ENCODE results near the gene CDH10.

- TF ChIP-seq CTCF (IDR thresholded peaks at IDR 0.05 in 2 of 3, conservative IDR thresholded peaks at IDR 0.05 in 1 of 3; ENCODE audit: insufficient read depth in 2 of 3, low read depth in 1 of 3, low read length in 3 of 3) (no peak), FOXO4 (CRISPR knock-in tag; IDR thresholded peaks at IDR 0.05) (no peak), POLR2A (conservative IDR thresholded peaks at IDR 0.05) (no peak), ZBTB34 (CRISPR knock-in tag; IDR thresholded peaks at IDR 0.05) (no peak), TCF7L2 (IDR thresholded peaks at IDR 0.05; ENCODE audit: low read depth, low read length) (no peak)
Measured at GRCh38 chr5:24512423-24512822, 132.4 kb downstream of the CDH10 start.

Data from K562 (cell line).